Astrocyte of the cerebellum (primary cell): Measurements from ENCODE around the gene BHLHE23.

Experiments
- DNase-seq: peaks from one replicate; pipeline ENCODE4 v3.0.0-alpha.2; 2011; ENCODE audit warnings: low read depth
- H3K4me3 ChIP-seq: 2 replicates; pipeline ENCODE4 v1.5.1; 2011; ENCODE audit warnings: mild to moderate bottlenecking, low read depth, low read length, moderate library complexity
- CTCF ChIP-seq: IDR thresholded peaks from 2 replicates; pipeline ENCODE4 v1.5.1; 2012; ENCODE audit warnings: low read length, low read depth, moderate library complexity, mild to moderate bottlenecking; ENCODE audit errors: missing control alignments
- in situ Hi-C: cut with HindIII; loops from 2 replicates; pipeline ENCODE4 v1.10.0; 2017; ENCODE audit warnings: low sequenced_read_pairs

Gene BHLHE23

GRCh38 chr20:62968378-62969178 lies 38.2 kb downstream of the BHLHE23 start:
- in situ Hi-C loops, result no loop called here
- TF ChIP-seq CTCF, result no peak
- no peak for DNase-seq
- no peak overlapping the region for H3K4me3 ChIP-seq

GRCh38 chr20:62967628-62968351 lies 39.0 kb downstream of the BHLHE23 start:
- no peak for DNase-seq
- no peak for TF ChIP-seq CTCF
- no peak overlapping the region for H3K4me3 ChIP-seq
- in situ Hi-C loops, result no loop called here

- DNase-seq, result no peak
- no peak overlapping the region for H3K4me3 ChIP-seq
- in situ Hi-C loops, result no loop called here
- no peak for TF ChIP-seq CTCF
Observed at GRCh38 chr20:62967149-62967501, 39.6 kb downstream of the BHLHE23 start.

- in situ Hi-C loops, result no loop called here
- H3K4me3 ChIP-seq, result no peak overlapping the region
- no peak for DNase-seq
- TF ChIP-seq CTCF, result no peak
Observed at GRCh38 chr20:62966212-62967148, 40.3 kb downstream of the BHLHE23 start.

GRCh38 chr20:62965363-62965771 lies 41.4 kb downstream of the BHLHE23 start:
- DNase-seq, result no peak
- no peak for TF ChIP-seq CTCF
- in situ Hi-C loops, result no loop called here
- no peak overlapping the region for H3K4me3 ChIP-seq

GRCh38 chr20:62964700-62965099 lies 42.1 kb downstream of the BHLHE23 start:
- H3K4me3 ChIP-seq, result no peak overlapping the region
- DNase-seq, result no peak
- TF ChIP-seq CTCF, result no peak
- in situ Hi-C loops, result no loop called here
